Hepatocyte (in vitro differentiated cells): ENCODE data around the gene ANKRD26. TPM values are rescaled to one million over a fixed set of nuclear protein-coding genes. Genes with fewer than 3 reads are reported as not detected.

Experiments used
- DNase-seq: peaks from one replicate; pipeline ENCODE4 v3.0.0-alpha.2; 2016; ENCODE audit warnings: low spot score
- H2AFZ ChIP-seq: fragments of 200-600 bp; sonication (generic); 2 replicates; pipeline ENCODE4 v1.6.0; 2016; ENCODE audit warnings: antibody characterized with exemption, mild to moderate bottlenecking
- H3K27ac ChIP-seq: fragments of 200-600 bp; sonication (generic); 2 replicates; pipeline ENCODE4 v1.5.1; 2016; ENCODE audit warnings: mild to moderate bottlenecking
- H3K27me3 ChIP-seq: fragments of 200-600 bp; sonication (generic); 2 replicates; pipeline ENCODE4 v1.6.1; 2016
- H3K36me3 ChIP-seq: fragments of 200-600 bp; sonication (generic); replicated peaks from 2 replicates; pipeline ENCODE4 v1.5.1; 2016; ENCODE audit warnings: low read depth; ENCODE audit not compliant: insufficient read depth
- H3K4me1 ChIP-seq: fragments of 200-600 bp; sonication (generic); 2 replicates; pipeline ENCODE4 v1.5.1; 2016; ENCODE audit warnings: mild to moderate bottlenecking, moderate library complexity; ENCODE audit not compliant: insufficient read depth
- H3K4me2 ChIP-seq: fragments of 200-600 bp; sonication (generic); 2 replicates; pipeline ENCODE4 v1.6.0; 2016
- H3K4me3 ChIP-seq: fragments of 200-600 bp; sonication (generic); 2 replicates; pipeline ENCODE4 v1.5.1; 2016; ENCODE audit warnings: mild to moderate bottlenecking
- H3K79me2 ChIP-seq: fragments of 200-600 bp; sonication (generic); 2 replicates; pipeline ENCODE4 v1.6.0; 2017; ENCODE audit warnings: mild to moderate bottlenecking
- H3K9me2 ChIP-seq: fragments of 200-600 bp; sonication (generic); replicated peaks from 2 replicates; pipeline ENCODE4 v1.6.0; 2017; ENCODE audit warnings: mild to moderate bottlenecking; ENCODE audit not compliant: insufficient read depth
- H3K9me3 ChIP-seq: fragments of 200-600 bp; sonication (generic); 2 replicates; pipeline ENCODE4 v1.5.1; 2016; ENCODE audit warnings: low read depth, mild to moderate bottlenecking
- H4K20me1 ChIP-seq: fragments of 200-600 bp; sonication (generic); 2 replicates; pipeline ENCODE4 v1.6.0; 2016; ENCODE audit warnings: mild to moderate bottlenecking; ENCODE audit not compliant: insufficient read depth, poor library complexity, severe bottlenecking
- EZH2 ChIP-seq: fragments of 200-600 bp; sonication (generic); IDR thresholded peaks from 2 replicates; pipeline ENCODE4 v1.6.1; 2016; ENCODE audit warnings: antibody characterized with exemption, mild to moderate bottlenecking, borderline replicate concordance
- EZH2phosphoT487 ChIP-seq: fragments of 200-600 bp; sonication (generic); IDR thresholded peaks from one replicate; pipeline ENCODE4 v1.6.1; 2018; ENCODE audit warnings: antibody characterized with exemption, mild to moderate bottlenecking, low read depth, moderate library complexity; ENCODE audit not compliant: unreplicated experiment, severe bottlenecking
- WGBS: methylation state at CpG from one replicate; pipeline ENCODE4 v1.1.6; 2016; ENCODE audit warnings: low lambda C conversion rate; ENCODE audit errors: missing lambda C conversion rate; 5-methylcytosine and 5-hydroxymethylcytosine counted together
- polyA plus RNA-seq: library from polyadenylated mRNA; unstranded; fragments of >200 nt; fragmentation: Nextera tagmentation; extraction: Ambion mirVana; gene quantifications from 2 replicates; pipeline ENCODE4 v1.2.1, GENCODE V29; 2016
- total RNA-seq: library from RNA; depleted of rRNA; stranded (reverse); fragments of >200 nt; gene quantifications from 2 replicates; pipeline ENCODE4 v1.2.3, GENCODE V29; 2014
- TF ChIP-seq, protein P1 (sequence below): fragments of 200-600 bp; sonication (generic); IDR thresholded peaks from 2 replicates; pipeline ENCODE4 v1.5.1; 2016; ENCODE audit warnings: antibody characterized with exemption, mild to moderate bottlenecking; ENCODE audit not compliant: poor library complexity

The ANKRD26 gene
- total and polyA plus RNA-seq, 2 experiments from 2014 or later: 7.7 to 9.1 TPM

DNA sequence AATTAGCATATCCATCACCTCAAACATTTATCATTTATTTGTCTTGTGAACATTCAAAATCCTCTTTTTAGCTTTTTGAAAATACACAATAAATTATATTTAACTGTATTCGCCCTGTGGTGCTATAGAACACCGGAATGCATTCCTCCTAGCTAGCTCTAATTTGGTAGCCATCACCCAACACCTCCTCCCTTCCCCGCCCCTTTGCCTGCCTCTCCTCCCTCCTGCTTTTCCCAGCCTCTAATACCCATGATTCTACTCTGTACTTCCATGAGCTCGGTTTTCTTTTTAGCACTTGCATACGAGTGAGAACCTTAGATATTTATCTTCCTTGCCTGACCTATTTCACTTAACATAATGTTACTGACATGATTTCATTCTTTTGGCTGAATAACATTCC is 80.1 kb downstream of the ANKRD26 start:
- Histone ChIP-seq H4K20me1 (no peaks in the 10 kb centered on the region), H3K79me2 (no peaks in the 10 kb centered on the region), H3K9me2 (no peaks in the 10 kb centered on the region), H3K4me2 (no peak overlapping the region), H3K4me1 (no peaks in the 10 kb centered on the region), H3K27ac (no peak overlapping the region), H3K36me3 (no peaks in the 10 kb centered on the region), H2AFZ (no peak overlapping the region), H3K9me3 (no peaks in the 10 kb centered on the region), H3K4me3 (no peak overlapping the region), H3K27me3 (no peaks in the 10 kb centered on the region)
- WGBS: 88% methylated on average over 5 of the region's 5 CpGs
- TF ChIP-seq EZH2 (no peak), EZH2phosphoT487 (no peak)
- TF ChIP-seq, protein P1, sequence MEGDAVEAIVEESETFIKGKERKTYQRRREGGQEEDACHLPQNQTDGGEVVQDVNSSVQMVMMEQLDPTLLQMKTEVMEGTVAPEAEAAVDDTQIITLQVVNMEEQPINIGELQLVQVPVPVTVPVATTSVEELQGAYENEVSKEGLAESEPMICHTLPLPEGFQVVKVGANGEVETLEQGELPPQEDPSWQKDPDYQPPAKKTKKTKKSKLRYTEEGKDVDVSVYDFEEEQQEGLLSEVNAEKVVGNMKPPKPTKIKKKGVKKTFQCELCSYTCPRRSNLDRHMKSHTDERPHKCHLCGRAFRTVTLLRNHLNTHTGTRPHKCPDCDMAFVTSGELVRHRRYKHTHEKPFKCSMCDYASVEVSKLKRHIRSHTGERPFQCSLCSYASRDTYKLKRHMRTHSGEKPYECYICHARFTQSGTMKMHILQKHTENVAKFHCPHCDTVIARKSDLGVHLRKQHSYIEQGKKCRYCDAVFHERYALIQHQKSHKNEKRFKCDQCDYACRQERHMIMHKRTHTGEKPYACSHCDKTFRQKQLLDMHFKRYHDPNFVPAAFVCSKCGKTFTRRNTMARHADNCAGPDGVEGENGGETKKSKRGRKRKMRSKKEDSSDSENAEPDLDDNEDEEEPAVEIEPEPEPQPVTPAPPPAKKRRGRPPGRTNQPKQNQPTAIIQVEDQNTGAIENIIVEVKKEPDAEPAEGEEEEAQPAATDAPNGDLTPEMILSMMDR: no peak
- no peak for DNase-seq

DNA sequence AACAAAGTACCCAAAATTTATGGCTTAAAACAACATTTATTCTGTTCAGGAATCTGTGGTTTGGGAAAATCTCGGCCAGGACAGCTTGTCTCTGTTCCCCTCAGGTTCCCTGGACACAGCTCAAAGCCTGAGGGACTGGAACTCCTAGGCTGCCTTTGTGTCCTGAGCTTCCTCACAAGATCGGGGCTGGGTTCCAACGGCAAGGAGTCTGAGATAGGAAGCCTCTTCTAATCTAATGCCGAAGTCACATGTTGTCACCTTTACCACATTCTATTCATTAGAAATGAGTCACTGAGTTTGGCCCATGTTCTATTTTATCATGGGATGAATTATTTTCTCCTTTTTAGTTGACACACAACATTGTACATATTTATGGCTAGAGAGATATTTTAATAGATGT is 80.5 kb downstream of the ANKRD26 start:
- no peaks in the 10 kb centered on the region for H3K4me1 ChIP-seq
- no peaks in the 10 kb centered on the region for H4K20me1 ChIP-seq
- 88% methylated on average over 4 of the region's 4 CpGs for WGBS
- H3K79me2 ChIP-seq: no peaks in the 10 kb centered on the region
- no peak for DNase-seq
- H3K9me3 ChIP-seq: no peaks in the 10 kb centered on the region
- TF ChIP-seq, protein P1: no peak
- no peak for TF ChIP-seq EZH2phosphoT487
- no peak for TF ChIP-seq EZH2
- no peaks in the 10 kb centered on the region for H3K9me2 ChIP-seq
- H3K27ac ChIP-seq: no peak overlapping the region
- no peaks in the 10 kb centered on the region for H3K36me3 ChIP-seq
- H3K4me3 ChIP-seq: no peak overlapping the region
- no peak overlapping the region for H2AFZ ChIP-seq
- H3K27me3 ChIP-seq: no peaks in the 10 kb centered on the region
- no peak overlapping the region for H3K4me2 ChIP-seq

DNA sequence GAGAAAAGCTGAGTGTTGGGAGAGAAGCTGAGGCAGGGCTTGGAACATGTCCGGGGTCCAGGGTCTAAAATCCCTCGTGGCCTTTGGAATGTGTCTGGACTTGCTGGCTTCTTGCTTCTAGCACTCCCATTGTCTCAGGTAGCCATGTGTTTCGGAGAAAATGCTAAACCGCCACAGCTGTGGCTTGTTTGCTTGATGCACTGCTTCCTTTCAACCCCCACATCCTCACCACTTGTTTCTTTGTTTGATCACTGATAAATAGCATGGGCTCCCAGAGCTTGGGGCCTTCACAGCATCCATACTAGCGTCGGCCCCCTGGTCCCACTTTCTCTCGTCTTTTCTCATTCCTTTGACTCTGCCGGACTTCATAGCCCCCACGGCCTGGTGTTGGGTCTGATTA is 102.7 kb downstream of the ANKRD26 start:
- Histone ChIP-seq H3K36me3 (no peaks in the 10 kb centered on the region), H3K4me1 (no peaks in the 10 kb centered on the region), H3K27me3 (no peaks in the 10 kb centered on the region), H4K20me1 (no peaks in the 10 kb centered on the region), H2AFZ (no peak overlapping the region), H3K9me3 (no peaks in the 10 kb centered on the region), H3K4me3 (no peak overlapping the region), H3K79me2 (no peaks in the 10 kb centered on the region), H3K4me2 (no peak overlapping the region), H3K9me2 (no peaks in the 10 kb centered on the region), H3K27ac (no peak overlapping the region)
- DNase-seq: no peak
- no peak for TF ChIP-seq EZH2
- no peak for TF ChIP-seq EZH2phosphoT487
- TF ChIP-seq, protein P1: no peak
- WGBS: 97% methylated on average over 9 of the region's 9 CpGs

DNA sequence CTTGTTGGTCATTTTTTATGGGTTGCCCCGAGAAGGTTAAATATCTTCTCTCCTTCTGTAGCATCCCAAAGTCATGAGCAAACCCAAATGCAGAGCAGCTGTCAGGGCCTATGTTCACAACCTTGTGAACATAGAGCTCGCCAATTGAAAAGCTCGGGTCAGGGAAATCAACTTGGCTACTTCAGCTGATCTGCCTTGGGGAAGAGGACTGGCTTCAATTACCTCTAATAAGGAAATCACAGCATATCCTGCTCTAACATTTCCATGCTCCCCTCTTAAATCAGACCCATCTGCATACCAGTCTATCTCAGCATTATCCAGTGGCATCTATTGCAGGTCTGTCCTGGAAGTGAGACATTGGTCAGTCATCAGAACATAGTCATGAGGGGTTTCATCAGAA is 105.6 kb downstream of the ANKRD26 start:
- TF ChIP-seq EZH2: no peak
- TF ChIP-seq, protein P1: no peak
- TF ChIP-seq EZH2phosphoT487: no peak
- Histone ChIP-seq H2AFZ (no peak overlapping the region), H3K36me3 (no peaks in the 10 kb centered on the region), H4K20me1 (no peaks in the 10 kb centered on the region), H3K4me2 (no peak overlapping the region), H3K4me3 (no peak overlapping the region), H3K9me2 (no peaks in the 10 kb centered on the region), H3K27me3 (no peaks in the 10 kb centered on the region), H3K27ac (no peak overlapping the region), H3K79me2 (no peaks in the 10 kb centered on the region), H3K4me1 (no peaks in the 10 kb centered on the region), H3K9me3 (no peaks in the 10 kb centered on the region)
- no peak for DNase-seq
- 57% methylated on average over 3 of the region's 3 CpGs for WGBS
